EL (cell line): Measurements from ENCODE around the gene CCNA2.
A peak's percentile ranks its signal among the peaks of the same experiment; 100 is the strongest.

Experiments
- DNase-seq: peaks from one replicate; pipeline ENCODE4 v3.0.0-alpha.2; 2016

The CCNA2 gene

GRCh38 chr4:121823505-121824170 lies at the start of gene CCNA2:
CCNA2 (minus strand) TSS chr4:121823883; CDS start chr4:121823628, 255 bp downstream.
- DNase-seq = peak; percentile 97

GRCh38 chr4:121869841-121870822 lies 46.4 kb upstream of the CCNA2 start, which contains the start of gene BBS7:
BBS7 (minus strand) TSS chr4:121870474; CDS start chr4:121870313, 161 bp downstream.
- DNase-seq = peak; percentile 97

- no peak for DNase-seq
Measured at GRCh38 chr4:121863799-121864198, 40.1 kb upstream of the CCNA2 start.

GRCh38 chr4:121861426-121861825 lies 37.7 kb upstream of the CCNA2 start:
- no peak for DNase-seq

DNA sequence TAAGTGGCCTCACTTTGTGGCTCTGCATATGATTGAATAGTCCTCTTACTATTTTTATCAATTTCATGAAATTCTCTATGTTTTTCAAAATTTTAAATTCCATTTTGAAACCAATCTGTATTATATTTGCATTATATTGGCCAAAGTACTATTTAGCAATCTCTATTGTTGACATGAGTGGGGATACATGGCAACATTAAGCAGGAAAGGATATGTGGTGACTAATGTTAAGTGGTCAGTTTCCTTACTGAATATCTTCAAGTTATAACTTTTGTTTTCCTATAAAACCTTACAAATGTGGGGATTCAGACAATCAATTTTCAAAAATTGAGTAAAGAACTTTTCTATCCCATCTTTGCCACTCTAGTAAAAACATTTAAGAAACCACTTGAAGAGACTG lies 36.4 kb upstream of the CCNA2 start:
- no peak for DNase-seq

- DNase-seq = no peak
Measured at GRCh38 chr4:121851354-121851753, 27.7 kb upstream of the CCNA2 start.

DNA sequence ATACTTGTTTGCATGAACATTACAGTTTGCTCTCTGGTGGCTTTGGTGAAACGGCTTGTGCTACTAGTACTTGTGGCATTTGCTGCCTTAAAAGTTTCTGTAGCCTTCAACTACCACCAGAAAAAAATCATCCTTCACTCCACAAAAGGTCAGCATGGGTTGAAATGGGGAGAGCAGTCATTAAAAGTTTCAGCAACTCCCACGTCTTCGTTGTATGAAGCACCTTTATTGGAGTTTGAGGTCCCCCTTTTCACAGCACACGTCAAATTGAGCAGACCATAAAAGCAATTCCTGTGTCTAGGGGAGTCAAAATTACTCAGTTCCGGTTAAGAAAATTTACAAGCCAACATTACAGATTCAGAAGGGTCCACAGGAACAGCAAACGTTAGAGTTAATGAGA lies 23.0 kb upstream of the CCNA2 start:
- DNase-seq = no peak

DNA sequence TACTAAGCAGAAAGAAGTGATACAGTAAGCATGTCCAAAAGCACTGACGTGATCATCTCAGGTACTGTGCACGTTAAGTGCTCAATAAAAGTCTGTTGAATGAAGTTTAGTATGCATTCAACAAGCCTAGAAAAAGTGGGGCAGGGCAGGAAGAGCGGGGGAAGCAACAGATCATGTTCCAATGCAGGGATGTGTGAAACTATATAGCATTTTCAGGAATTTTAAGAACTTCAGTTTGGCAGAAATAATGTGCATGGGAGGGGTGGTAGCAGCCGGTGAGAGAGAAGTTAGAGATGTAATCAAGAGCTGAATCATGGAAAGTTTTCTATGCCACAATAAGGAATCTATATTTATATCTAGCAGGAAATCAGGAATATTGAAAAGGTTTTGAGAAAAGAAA lies 19.2 kb upstream of the CCNA2 start:
- no peak for DNase-seq

- DNase-seq = no peak
Measured at GRCh38 chr4:121838136-121838535, 14.5 kb upstream of the CCNA2 start.

GRCh38 chr4:121829511-121829910 lies 5.8 kb upstream of the CCNA2 start:
- DNase-seq = peak; percentile 46

GRCh38 chr4:121827853-121828252 lies 4.2 kb upstream of the CCNA2 start:
- DNase-seq = peak; percentile 57

- no peak for DNase-seq
Measured at GRCh38 chr4:121824950-121825349, 1.3 kb upstream of the CCNA2 start.

- DNase-seq = no peak
Measured at GRCh38 chr4:121824171-121824527, 466 bp upstream of the CCNA2 start.

- DNase-seq = peak; percentile 46
Measured at GRCh38 chr4:121822796-121823504, 733 bp downstream of the CCNA2 start.

DNA sequence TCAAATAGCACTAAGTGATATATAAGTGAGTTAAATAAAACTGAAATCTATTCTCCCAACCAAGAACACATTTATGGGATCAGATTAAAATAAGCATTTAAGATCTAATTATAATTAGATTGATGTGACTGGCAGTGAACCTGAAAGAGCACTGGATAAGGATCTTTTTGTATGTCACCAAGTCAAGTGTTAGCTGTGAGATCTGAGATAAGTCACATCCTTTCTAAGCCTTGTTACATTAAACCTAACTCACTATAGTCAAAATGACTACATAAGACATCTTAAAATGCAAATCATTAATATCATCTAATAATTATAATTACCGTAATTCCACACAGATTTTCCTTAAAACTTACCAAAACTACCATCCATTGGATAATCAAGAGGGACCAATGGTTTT lies 1.6 kb downstream of the CCNA2 start:
- no peak for DNase-seq

DNA sequence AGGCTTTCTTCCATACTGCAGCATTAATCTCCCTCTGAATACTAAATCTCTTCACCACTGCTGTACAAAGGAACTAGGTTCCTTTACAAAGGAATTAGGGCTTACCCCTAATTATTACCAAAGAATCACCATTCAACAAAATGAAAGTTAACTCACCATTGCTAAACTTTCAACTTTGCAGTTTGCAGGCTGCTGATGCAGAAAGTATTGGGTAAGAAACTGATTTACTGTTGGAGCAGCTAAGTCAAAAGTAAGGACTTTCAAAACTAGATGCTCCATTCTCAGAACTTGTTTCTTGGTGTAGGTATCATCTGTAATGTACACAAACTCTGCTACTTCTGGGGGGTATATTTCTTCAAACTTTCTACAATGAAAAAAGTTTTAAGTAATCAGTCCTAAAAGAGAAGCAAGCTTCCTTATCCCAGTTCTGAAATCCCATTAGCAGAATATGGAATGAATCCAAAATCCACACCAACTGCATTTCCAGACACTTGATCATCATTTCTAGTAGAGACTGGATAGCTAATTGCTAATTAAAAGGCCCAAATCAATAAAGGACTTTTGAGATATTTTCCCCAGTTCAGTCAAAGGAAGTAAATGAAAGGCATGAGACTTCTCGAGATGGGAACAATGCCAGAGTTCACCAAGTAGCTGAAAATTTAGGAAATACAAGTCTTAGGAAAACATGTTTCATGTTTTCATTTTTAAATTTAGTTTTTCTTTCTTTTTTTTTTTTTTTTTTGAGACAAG lies 4.3 kb downstream of the CCNA2 start:
- no peak for DNase-seq

DNA sequence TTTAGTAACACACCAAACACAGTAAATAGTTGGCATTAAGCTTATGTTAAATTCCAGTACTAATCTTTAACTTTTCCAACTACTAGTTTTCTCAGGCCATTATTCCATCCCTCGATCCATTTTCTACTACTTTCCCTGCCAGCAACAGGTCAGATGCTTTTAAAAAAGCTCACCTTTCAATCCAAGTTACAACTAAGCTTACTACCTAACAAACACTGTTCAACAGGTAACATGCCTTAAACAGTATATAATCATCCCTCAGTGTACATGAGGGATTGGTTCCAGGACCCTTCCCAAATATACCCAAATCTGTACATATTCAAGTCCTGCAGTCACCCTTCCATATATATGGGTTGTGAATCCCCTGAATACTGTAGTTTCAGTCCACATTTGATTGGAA lies 5.5 kb downstream of the CCNA2 start:
- no peak for DNase-seq

- DNase-seq = no peak
Measured at GRCh38 chr4:121817701-121818100, 6.0 kb downstream of the CCNA2 start.

GRCh38 chr4:121817006-121817405 lies 6.7 kb downstream of the CCNA2 start:
- no peak for DNase-seq

DNA sequence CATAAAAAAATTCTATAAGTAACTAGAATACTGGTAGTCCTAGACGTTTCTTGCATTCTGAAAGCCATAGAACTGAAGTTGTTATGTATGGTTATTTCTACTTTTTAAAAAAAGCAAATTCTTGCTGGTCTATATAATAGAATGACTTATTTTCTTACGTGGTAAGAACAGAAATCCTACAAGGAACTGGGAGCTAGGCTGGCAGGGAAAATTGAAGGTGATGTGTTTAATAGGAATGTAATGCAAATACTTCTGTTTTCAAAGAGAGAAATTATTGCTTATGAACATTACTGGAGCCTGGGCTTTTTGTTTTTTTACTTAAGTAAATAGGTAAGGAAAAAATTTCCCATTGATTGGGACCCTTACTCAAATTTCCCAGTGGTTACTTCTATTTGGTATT lies 8.9 kb downstream of the CCNA2 start:
- peak; percentile 55 for DNase-seq

DNA sequence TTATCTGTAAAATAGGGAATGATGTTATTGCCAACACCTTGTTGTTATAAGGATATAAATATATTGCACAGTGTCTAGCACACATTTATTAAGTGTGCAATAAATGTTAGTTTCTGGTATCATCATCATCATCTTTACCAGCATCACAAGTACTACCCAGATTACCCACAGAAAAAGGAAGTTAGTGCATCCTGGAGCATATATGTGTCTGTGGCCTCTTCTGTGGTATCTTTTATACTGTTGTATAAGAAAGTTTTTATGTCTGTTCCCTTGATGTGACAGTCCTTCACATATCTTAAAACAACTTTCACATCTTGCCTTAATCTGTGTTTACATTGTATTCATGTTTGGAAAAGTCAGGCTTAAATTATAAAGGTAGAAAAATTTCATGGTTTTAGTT lies 12.6 kb downstream of the CCNA2 start:
- DNase-seq = no peak

DNA sequence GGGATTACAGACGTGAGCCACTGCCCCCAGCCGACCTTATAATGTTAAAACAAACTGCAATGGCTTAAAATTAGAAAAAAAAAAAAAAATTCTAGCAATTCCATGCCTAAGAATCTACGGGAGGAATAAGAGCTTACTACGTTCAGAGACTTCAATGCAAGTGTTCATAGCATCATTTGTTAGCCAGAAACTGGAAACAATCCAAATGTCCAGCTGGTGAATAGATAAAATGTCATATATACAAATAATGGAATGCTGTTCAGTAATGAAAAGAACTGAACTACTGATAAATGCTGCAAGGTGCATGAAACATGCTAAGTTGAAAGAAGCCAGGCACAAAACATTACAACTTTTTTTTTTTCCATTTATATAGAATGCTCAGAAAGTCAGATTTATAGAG lies 17.3 kb downstream of the CCNA2 start:
- no peak for DNase-seq

GRCh38 chr4:121801715-121802075 lies 22.0 kb downstream of the CCNA2 start:
- DNase-seq = no peak
